Astrocyte of the spinal cord (primary cell): ENCODE measurements around the gene ASIC1.

Experiments
- DNase-seq: peaks from one replicate; pipeline ENCODE4 v3.0.0; 2011; ENCODE audit warnings: low read depth, low spot score
- H3K4me3 ChIP-seq: 2 replicates; pipeline ENCODE4 v1.5.1; 2011; ENCODE audit warnings: low read depth, mild to moderate bottlenecking, low read length, moderate library complexity
- CTCF ChIP-seq: IDR thresholded peaks from 2 replicates; pipeline ENCODE4 v1.5.1; 2012; ENCODE audit warnings: low read depth, mild to moderate bottlenecking, low read length, inconsistent platforms
- in situ Hi-C: cut with HindIII; loops from 2 replicates; pipeline ENCODE4 v1.10.0; 2017; ENCODE audit warnings: low sequenced_read_pairs

ASIC1 gene

GRCh38 chr12:50018968-50019367 lies 38.4 kb upstream of the ASIC1 start:
- no peak for TF ChIP-seq CTCF
- in situ Hi-C loops = no loop called here
- DNase-seq = no peak
- H3K4me3 ChIP-seq = no peak overlapping the region

DNA sequence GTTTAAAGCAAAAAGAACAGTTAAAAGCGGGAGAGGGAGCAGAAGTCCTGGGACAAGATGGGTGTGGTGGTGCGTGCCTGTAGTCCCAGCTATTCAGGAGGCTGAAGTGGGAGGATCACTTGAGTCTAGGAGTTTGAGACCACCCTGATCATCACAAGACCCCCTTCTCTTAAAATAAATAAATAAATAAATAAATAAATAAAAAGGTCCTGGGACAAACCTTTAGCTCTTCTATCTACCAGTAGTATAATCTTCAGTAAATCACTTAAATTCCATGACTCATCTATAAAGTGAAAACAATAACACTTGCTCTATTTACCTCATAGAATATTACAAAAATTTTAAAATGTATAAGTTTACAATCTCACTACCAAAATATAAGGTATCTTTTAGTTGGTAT lies 37.9 kb upstream of the ASIC1 start:
- DNase-seq = no peak
- in situ Hi-C loops = no loop called here
- no peak overlapping the region for H3K4me3 ChIP-seq
- no peak for TF ChIP-seq CTCF

DNA sequence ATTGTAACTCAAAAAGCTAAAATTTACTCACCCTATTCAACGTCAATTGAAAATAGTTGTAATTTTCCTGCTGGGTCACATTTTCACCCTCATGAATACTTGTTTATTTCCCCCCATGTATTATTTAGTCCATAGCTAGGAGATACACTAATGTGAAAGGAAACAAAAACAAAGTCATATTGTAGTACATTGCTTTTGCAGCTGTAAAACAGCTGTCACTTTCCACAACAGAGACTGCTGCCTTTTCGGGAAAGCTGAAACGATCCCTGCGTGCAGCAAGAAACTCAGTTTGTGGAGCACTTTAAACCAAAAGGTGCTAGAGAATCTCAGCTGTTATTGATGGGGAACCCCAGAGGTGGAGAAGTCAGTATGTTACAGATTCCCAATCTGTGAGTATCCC lies 36.4 kb upstream of the ASIC1 start:
- DNase-seq = no peak
- in situ Hi-C loops = no loop called here
- no peak overlapping the region for H3K4me3 ChIP-seq
- no peak for TF ChIP-seq CTCF

GRCh38 chr12:50022903-50023302 lies 34.5 kb upstream of the ASIC1 start:
- in situ Hi-C loops = no loop called here
- no peak for DNase-seq
- no peak overlapping the region for H3K4me3 ChIP-seq
- TF ChIP-seq CTCF = no peak

DNA sequence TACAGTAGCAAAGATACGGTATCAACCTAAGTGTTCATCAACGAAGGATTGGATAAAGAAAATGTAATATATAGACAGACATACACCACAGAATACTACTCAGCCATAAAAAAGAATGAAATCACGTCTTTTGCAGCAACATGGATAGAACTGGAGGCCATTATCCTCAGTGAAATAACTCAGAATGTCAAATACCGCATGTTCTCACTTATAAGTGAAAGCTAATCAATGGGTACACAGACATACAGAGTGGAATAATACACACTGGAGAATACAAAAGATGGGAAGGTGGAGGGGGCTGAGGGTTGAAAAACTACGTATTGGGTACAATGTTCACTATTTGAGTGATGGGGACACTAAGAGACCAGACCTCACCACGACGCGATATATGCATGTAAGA lies 33.2 kb upstream of the ASIC1 start:
- no peak for DNase-seq
- in situ Hi-C loops = no loop called here
- peak overlapping the region; percentile 94 for H3K4me3 ChIP-seq
- no peak for TF ChIP-seq CTCF

- H3K4me3 ChIP-seq = peak overlapping the region; percentile 94
- in situ Hi-C loops = no loop called here
- TF ChIP-seq CTCF = no peak
- no peak for DNase-seq
These were observed 32.6 kb upstream of the ASIC1 start for GRCh38 chr12:50024805-50025186.
